Calu3 (cell line): ENCODE data around the gene FNDC3B. TPM values are rescaled to one million over a fixed set of nuclear protein-coding genes. Genes with fewer than 3 reads are reported as not detected.

Experiments used
- BruUV-seq: library from RNA; stranded (reverse); fragments of 400-500 nt; replicated peaks from 2 replicates; lab custom pipeline; 2021; lab: Mats Ljungman, UMichigan
- CTCF ChIA-PET: fragments of 300-600 bp; sonication (Branson Sonifier 250); formaldehyde crosslinking; loops from one replicate; lab custom pipeline; 2022; ENCODE audit warnings: antibody characterized with exemption; lab: Charles Lee
- DNase-seq: peaks from one replicate; pipeline ENCODE4 v3.0.0; 2022
- H3K27ac Mint-ChIP-seq: one replicate; pipeline ENCODE4 v1.8.0; 2022; ENCODE audit warnings: mixed read lengths; ENCODE audit not compliant: unreplicated experiment
- H3K27me3 Mint-ChIP-seq: one replicate; pipeline ENCODE4 v1.8.0; 2022; ENCODE audit warnings: mixed read lengths; ENCODE audit not compliant: unreplicated experiment
- H3K36me3 Mint-ChIP-seq: one replicate; pipeline ENCODE4 v1.8.0; 2022; ENCODE audit warnings: mild to moderate bottlenecking, moderate library complexity, mixed read lengths; ENCODE audit not compliant: insufficient read depth, unreplicated experiment
- H3K4me1 Mint-ChIP-seq: one replicate; pipeline ENCODE4 v1.8.0; 2022; ENCODE audit warnings: mild to moderate bottlenecking, low read depth, mixed read lengths; ENCODE audit not compliant: unreplicated experiment
- H3K4me3 Mint-ChIP-seq: one replicate; pipeline ENCODE4 v1.8.0; 2022; ENCODE audit warnings: mild to moderate bottlenecking, low read depth, moderate library complexity, mixed read lengths; ENCODE audit not compliant: unreplicated experiment
- H3K9me3 Mint-ChIP-seq: one replicate; pipeline ENCODE4 v1.8.0; 2022; ENCODE audit warnings: low read depth, mixed read lengths; ENCODE audit not compliant: unreplicated experiment
- intact Hi-C: fragments of 100-400 bp; cut with micrococcal nuclease; formaldehyde crosslinking; loops from one replicate; pipeline ENCODE4 v1.10.0; 2022; ENCODE audit not compliant: unreplicated experiment
- total RNA-seq: library from RNA; stranded (reverse); gene quantifications from 2 replicates; pipeline ENCODE4 v1.2.3, GENCODE V29; 2022
- TF ChIP-seq, protein P1 (sequence below): fragments of 200-600 bp; IDR thresholded peaks from one replicate; pipeline ENCODE4 v1.8.0; 2022; ENCODE audit warnings: antibody characterized with exemption; ENCODE audit not compliant: unreplicated experiment

FNDC3B gene
- total RNA-seq, 1 experiment from 2014 or later, result 453 TPM

DNA sequence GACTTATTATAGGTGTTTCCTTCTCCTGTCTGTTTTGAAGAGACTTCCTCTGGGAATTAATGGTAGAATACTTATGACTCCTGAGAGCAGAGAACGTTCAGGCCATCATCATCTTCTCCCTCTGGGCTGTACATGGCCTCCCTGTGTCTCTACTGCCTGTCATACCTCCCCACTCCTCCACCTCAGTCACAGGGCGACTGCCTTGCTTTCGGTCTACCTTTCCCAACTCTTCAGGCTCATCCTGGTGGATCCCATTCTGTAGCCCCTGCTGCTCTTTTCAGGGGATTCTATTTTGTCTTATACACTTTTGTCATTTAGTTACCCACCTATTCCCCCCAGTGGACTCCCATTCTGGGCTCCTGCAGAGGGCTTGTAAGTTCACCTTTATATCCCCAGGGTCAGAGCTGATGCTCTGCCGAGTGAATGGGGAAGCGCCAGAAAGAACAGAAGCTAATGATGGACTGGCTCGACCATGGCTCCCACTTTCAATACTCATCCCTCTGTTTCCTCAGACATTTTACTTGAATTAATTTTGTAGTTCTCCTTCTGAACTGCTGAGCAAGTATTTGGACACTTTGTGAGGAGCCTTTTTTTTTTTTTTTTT lies 28.6 kb downstream of the FNDC3B start:
- TF ChIP-seq, protein P1, sequence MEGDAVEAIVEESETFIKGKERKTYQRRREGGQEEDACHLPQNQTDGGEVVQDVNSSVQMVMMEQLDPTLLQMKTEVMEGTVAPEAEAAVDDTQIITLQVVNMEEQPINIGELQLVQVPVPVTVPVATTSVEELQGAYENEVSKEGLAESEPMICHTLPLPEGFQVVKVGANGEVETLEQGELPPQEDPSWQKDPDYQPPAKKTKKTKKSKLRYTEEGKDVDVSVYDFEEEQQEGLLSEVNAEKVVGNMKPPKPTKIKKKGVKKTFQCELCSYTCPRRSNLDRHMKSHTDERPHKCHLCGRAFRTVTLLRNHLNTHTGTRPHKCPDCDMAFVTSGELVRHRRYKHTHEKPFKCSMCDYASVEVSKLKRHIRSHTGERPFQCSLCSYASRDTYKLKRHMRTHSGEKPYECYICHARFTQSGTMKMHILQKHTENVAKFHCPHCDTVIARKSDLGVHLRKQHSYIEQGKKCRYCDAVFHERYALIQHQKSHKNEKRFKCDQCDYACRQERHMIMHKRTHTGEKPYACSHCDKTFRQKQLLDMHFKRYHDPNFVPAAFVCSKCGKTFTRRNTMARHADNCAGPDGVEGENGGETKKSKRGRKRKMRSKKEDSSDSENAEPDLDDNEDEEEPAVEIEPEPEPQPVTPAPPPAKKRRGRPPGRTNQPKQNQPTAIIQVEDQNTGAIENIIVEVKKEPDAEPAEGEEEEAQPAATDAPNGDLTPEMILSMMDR, result no peak
- peaks cover 91% of the 10 kb centered on the region for H3K4me1 Mint-ChIP-seq
- CTCF ChIA-PET, result interaction anchor here (0.7 to 0.8 kb wide), 2 partner anchors 20 to 73 kb away, joined by 3 read pairs; no protein-coding TSS in a partner anchor
- H3K9me3 Mint-ChIP-seq, result no peaks in the 10 kb centered on the region
- no peaks in the 10 kb centered on the region for H3K27me3 Mint-ChIP-seq
- peak overlapping the region; percentile 35 for H3K4me3 Mint-ChIP-seq
- DNase-seq, result no peak
- H3K27ac Mint-ChIP-seq, result peak overlapping the region; percentile 70
- intact Hi-C loops, result loop anchor here (5.0 kb wide), 1 partner anchor 194 kb away; no protein-coding TSS in a partner anchor
- no TSS peak for BruUV-seq
- H3K36me3 Mint-ChIP-seq, result peaks cover 81% of the 10 kb centered on the region

DNA sequence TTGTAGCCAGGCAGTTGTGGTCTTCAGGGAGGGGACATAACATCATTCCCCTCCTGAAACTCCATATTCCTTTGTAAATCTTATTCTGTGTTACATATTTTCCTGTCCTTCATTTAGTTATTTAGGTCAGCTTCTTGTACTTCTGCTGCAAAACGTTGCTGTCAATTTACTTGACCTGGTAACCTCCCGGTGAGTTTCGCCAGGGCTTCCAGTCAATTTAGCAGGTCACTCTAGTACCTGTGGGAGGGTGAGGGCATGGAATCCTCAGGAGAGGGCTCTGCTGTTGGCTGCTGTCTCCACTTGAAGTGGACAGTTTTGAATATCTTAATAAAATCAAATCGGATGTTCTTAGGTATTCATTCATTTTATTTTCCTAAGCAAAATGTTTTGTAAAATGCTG lies 29.6 kb downstream of the FNDC3B start:
- TF ChIP-seq, protein P1, result no peak
- Mint-ChIP-seq H3K27ac (peak overlapping the region; percentile 48), H3K9me3 (no peaks in the 10 kb centered on the region), H3K4me1 (peaks cover 91% of the 10 kb centered on the region), H3K27me3 (no peaks in the 10 kb centered on the region), H3K36me3 (peaks cover 81% of the 10 kb centered on the region), H3K4me3 (no peak overlapping the region)
- intact Hi-C loops, result loop anchor here (5.0 kb wide), 1 partner anchor 193 kb away; no protein-coding TSS in a partner anchor
- no peak for DNase-seq
- no TSS peak for BruUV-seq
- CTCF ChIA-PET, result no interaction called here

DNA sequence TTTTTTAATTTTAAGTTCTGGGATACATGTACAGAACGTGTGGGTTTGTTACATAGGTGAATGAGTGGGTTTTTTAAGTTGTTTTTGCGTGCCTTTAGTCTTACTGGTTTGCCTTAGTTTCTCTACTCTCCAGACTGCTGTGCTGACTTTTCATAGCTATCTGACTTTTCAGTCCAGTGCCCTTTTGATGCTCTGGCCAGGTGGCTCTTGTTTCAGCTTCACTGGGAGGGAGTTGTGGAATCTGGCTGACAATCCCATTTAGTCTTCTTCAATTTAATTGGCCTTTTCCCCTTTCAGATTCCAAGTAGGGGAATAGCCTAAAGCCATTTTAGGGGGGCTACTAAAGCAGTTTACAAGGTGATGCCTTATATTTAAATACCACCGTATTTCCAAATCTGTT lies 30.1 kb downstream of the FNDC3B start:
- Mint-ChIP-seq H3K27ac (peak overlapping the region; percentile 4), H3K9me3 (no peaks in the 10 kb centered on the region), H3K36me3 (peaks cover 81% of the 10 kb centered on the region), H3K27me3 (no peaks in the 10 kb centered on the region), H3K4me3 (no peak overlapping the region), H3K4me1 (peaks cover 91% of the 10 kb centered on the region)
- CTCF ChIA-PET, result no interaction called here
- intact Hi-C loops, result loop anchor here (5.0 kb wide), 1 partner anchor 193 kb away; no protein-coding TSS in a partner anchor
- BruUV-seq, result no TSS peak
- DNase-seq, result no peak
- TF ChIP-seq, protein P1, result no peak

DNA sequence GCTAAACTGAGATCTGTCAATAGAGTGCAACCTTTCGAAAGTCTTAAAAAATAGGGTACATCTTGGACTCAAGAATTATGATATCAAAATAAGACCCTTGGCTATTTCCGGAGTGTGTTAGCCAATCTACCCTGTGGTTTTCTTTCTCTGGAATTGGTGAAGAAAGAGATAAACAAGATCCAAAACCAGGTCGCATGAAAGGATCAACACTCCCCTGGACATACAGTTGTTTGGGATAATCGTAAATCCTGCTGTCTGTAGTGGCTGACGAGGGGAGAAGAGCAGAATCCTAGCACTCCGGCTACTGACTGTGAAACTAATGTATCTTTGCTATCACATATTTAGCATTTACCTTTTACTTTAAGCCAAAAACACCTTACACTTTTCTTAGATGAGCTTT lies 30.9 kb downstream of the FNDC3B start:
- TF ChIP-seq, protein P1, result no peak
- Mint-ChIP-seq H3K9me3 (no peaks in the 10 kb centered on the region), H3K4me3 (no peak overlapping the region), H3K36me3 (peaks cover 81% of the 10 kb centered on the region), H3K4me1 (peaks cover 91% of the 10 kb centered on the region), H3K27ac (peak overlapping the region; percentile 4), H3K27me3 (no peaks in the 10 kb centered on the region)
- CTCF ChIA-PET, result no interaction called here
- no TSS peak for BruUV-seq
- intact Hi-C loops, result no loop called here
- DNase-seq, result no peak
